Osteoblast (primary cell): ENCODE measurements around the gene MREG. TPM values are rescaled to one million over a fixed set of nuclear protein-coding genes. Genes with fewer than 3 reads are reported as not detected.

Experiments used
- DNase-seq: peaks from one replicate; pipeline ENCODE4 v3.0.0; 2011; ENCODE audit warnings: low spot score, mixed read lengths; ENCODE audit not compliant: insufficient read length; ENCODE audit errors: missing footprints
- H2AFZ ChIP-seq: 2 replicates; pipeline ENCODE4 v1.6.0; 2011; ENCODE audit warnings: mild to moderate bottlenecking, low read length
- H3K27ac ChIP-seq: 2 replicates; pipeline ENCODE4 v1.5.1; 2011; ENCODE audit warnings: mild to moderate bottlenecking, low read depth, low read length, moderate library complexity
- H3K27me3 ChIP-seq: 2 replicates; pipeline ENCODE4 v1.6.0; 2012; ENCODE audit warnings: mild to moderate bottlenecking, control low read depth, inconsistent platforms, low read length, moderate library complexity; ENCODE audit not compliant: insufficient read depth
- H3K36me3 ChIP-seq: 2 replicates; pipeline ENCODE4 v1.5.1; 2011; ENCODE audit warnings: mild to moderate bottlenecking, low read length, control low read depth, moderate library complexity; ENCODE audit not compliant: insufficient read depth
- H3K4me1 ChIP-seq: 2 replicates; pipeline ENCODE4 v1.5.1; 2011; ENCODE audit warnings: mild to moderate bottlenecking, low read length, control low read depth, moderate library complexity; ENCODE audit not compliant: insufficient read depth
- H3K4me2 ChIP-seq: 2 replicates; pipeline ENCODE4 v1.6.0; 2011; ENCODE audit warnings: mild to moderate bottlenecking, low read length; ENCODE audit not compliant: insufficient read depth
- H3K4me3 ChIP-seq: fragments of 200-600 bp; sonication (generic); 3 replicates; pipeline ENCODE4 v1.5.1; 2012; ENCODE audit warnings: mild to moderate bottlenecking, low read length, inconsistent platforms; ENCODE audit not compliant: insufficient read depth
- H3K79me2 ChIP-seq: 2 replicates; pipeline ENCODE4 v1.6.0; 2012; ENCODE audit warnings: mild to moderate bottlenecking, low read length, control low read depth, inconsistent platforms; ENCODE audit not compliant: insufficient read depth
- H3K9me3 ChIP-seq: 2 replicates; pipeline ENCODE4 v1.5.1; 2011; ENCODE audit warnings: low read depth, low read length, control low read depth
- H4K20me1 ChIP-seq: 2 replicates; pipeline ENCODE4 v1.6.0; 2012; ENCODE audit warnings: mild to moderate bottlenecking, low read length, control low read depth; ENCODE audit not compliant: insufficient read depth
- total RNA-seq: library from RNA; depleted of rRNA; stranded (reverse); fragments of >200 nt; gene quantifications from 2 replicates; pipeline ENCODE4 v1.2.3, GENCODE V29; 2012
- TF ChIP-seq, protein P1 (sequence below): IDR thresholded peaks from 2 replicates; pipeline ENCODE4 v1.5.1; 2011; ENCODE audit warnings: mild to moderate bottlenecking, low read depth, low read length, moderate library complexity; ENCODE audit errors: extremely low read depth

The MREG gene
- total RNA-seq, 1 donor = 1.1 TPM

DNA sequence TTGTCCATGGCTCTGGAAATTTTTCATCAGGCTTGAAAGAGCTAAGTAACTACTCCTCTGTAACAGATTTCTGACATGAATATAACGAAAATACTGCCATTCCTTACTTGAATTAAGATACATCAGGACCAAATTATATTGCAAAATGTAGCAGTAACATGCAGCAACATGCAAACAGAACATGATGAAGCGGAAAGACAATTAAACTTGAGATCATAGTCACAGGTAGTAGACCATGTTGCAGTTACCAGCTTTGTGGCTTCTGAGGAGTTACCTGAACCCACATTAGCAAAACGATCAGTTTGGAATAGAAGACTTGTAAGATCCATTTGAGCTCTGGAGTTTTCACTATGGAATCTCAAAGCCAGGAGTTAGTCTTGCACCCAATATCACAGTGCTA is 76.2 kb downstream of the MREG start:
- H3K79me2 ChIP-seq = no peaks in the 10 kb centered on the region
- DNase-seq = no peak
- TF ChIP-seq, protein P1, sequence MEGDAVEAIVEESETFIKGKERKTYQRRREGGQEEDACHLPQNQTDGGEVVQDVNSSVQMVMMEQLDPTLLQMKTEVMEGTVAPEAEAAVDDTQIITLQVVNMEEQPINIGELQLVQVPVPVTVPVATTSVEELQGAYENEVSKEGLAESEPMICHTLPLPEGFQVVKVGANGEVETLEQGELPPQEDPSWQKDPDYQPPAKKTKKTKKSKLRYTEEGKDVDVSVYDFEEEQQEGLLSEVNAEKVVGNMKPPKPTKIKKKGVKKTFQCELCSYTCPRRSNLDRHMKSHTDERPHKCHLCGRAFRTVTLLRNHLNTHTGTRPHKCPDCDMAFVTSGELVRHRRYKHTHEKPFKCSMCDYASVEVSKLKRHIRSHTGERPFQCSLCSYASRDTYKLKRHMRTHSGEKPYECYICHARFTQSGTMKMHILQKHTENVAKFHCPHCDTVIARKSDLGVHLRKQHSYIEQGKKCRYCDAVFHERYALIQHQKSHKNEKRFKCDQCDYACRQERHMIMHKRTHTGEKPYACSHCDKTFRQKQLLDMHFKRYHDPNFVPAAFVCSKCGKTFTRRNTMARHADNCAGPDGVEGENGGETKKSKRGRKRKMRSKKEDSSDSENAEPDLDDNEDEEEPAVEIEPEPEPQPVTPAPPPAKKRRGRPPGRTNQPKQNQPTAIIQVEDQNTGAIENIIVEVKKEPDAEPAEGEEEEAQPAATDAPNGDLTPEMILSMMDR = no peak

DNA sequence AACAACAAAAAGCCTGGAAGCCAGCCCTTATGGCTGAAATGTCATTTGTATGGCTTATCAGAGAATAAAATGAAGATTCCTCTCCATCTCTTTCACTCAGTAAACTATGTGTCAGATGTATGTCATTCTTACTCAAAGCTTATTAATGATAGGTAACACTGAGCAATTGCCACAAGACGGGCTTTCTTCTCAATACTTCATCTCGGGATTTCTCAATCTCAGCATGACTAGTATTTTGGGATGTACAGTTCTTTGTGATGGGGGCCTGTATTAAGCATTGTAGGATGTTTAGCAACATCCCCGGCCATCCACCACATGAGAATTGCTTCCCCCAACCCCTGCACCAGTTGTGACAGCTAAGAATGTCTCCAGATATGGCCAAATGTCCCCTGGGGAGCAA is 80.2 kb downstream of the MREG start:
- TF ChIP-seq, protein P1 = no peak
- Histone ChIP-seq H3K36me3 (no peaks in the 10 kb centered on the region), H2AFZ (no peak overlapping the region), H3K27me3 (no peaks in the 10 kb centered on the region), H3K4me1 (peaks cover 22% of the 10 kb centered on the region), H4K20me1 (no peaks in the 10 kb centered on the region), H3K27ac (no peak overlapping the region), H3K9me3 (no peaks in the 10 kb centered on the region), H3K4me2 (no peak overlapping the region), H3K4me3 (no peak overlapping the region), H3K79me2 (no peaks in the 10 kb centered on the region)
- no peak for DNase-seq

More for the DNA sequence above, 76.2 kb downstream of the MREG start:
- Histone ChIP-seq H3K27ac (no peak overlapping the region), H3K4me1 (no peaks in the 10 kb centered on the region), H2AFZ (no peak overlapping the region), H4K20me1 (no peaks in the 10 kb centered on the region), H3K27me3 (no peaks in the 10 kb centered on the region), H3K4me2 (no peak overlapping the region), H3K36me3 (no peaks in the 10 kb centered on the region), H3K4me3 (no peak overlapping the region), H3K9me3 (no peaks in the 10 kb centered on the region)

DNA sequence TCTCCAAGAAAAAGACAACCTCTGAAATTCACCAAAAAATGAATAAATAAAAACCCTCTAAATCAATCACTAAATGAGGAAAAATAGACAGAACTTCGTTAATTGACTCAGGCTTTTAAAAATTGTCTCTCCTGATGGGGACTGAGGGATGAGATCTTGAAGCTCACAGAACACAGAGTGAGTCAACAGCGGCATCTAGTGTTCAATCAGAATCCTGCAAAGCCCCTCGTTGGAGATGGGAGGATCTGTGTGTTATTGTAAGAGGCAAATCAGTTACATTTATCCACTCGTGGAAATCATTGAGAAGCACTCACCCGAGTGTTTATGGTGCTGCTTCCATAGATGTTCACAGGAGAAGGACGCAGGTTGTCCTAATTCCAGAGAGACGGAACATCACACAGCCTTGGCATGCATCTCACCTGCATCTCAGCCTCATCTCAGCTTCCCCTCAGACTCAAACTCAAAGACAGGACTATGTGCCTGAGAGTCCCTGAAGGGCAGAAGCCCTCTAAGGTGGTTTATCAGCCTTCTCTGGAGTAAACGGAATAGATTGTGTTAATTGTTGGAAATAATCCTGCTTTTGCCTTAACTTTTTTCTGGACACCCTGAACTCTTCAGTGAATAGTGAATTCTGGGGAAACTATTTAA is 82.0 kb downstream of the MREG start:
- Histone ChIP-seq H3K27ac (peak overlapping the region; percentile 68), H2AFZ (peak overlapping the region; percentile 49)

More for the DNA sequence above, 82.0 kb downstream of the MREG start:
- Histone ChIP-seq H3K4me3 (peak overlapping the region; percentile 31), H3K4me1 (peaks cover 22% of the 10 kb centered on the region), H3K9me3 (no peaks in the 10 kb centered on the region), H3K36me3 (no peaks in the 10 kb centered on the region), H3K79me2 (no peaks in the 10 kb centered on the region), H4K20me1 (no peaks in the 10 kb centered on the region), H3K27me3 (no peaks in the 10 kb centered on the region), H3K4me2 (peak overlapping the region; percentile 85)
- TF ChIP-seq, protein P1 = peak; percentile 98
- DNase-seq = peak; percentile 65
